Measurements from ENCODE around the gene FBXO42.

Gene FBXO42

GRCh38 chr1:16318555-16318954 is 33.7 kb downstream of the FBXO42 start:
- no peak for DNase-seq

- DNase-seq = no peak
Observed at GRCh38 chr1:16315437-16315836, 36.8 kb downstream of the FBXO42 start.

GRCh38 chr1:16307222-16307621 is 45.1 kb downstream of the FBXO42 start:
- DNase-seq = no peak

- no peak for DNase-seq
Observed at GRCh38 chr1:16302709-16303627, 49.3 kb downstream of the FBXO42 start.

GRCh38 chr1:16300436-16300835 is 51.8 kb downstream of the FBXO42 start:
- DNase-seq = no peak

- no peak for DNase-seq
Observed at GRCh38 chr1:16298653-16299052, 53.6 kb downstream of the FBXO42 start.

GRCh38 chr1:16296643-16297042 is 55.6 kb downstream of the FBXO42 start:
- no peak for DNase-seq

GRCh38 chr1:16294219-16295212 is 57.8 kb downstream of the FBXO42 start:
- no peak for DNase-seq

GRCh38 chr1:16293538-16293937 is 58.7 kb downstream of the FBXO42 start:
- DNase-seq = no peak

GRCh38 chr1:16292739-16293138 is 59.5 kb downstream of the FBXO42 start:
- DNase-seq = no peak

- no peak for DNase-seq
Observed at GRCh38 chr1:16289959-16290358, 62.3 kb downstream of the FBXO42 start.

- DNase-seq = no peak
Observed at GRCh38 chr1:16286122-16286521, 66.2 kb downstream of the FBXO42 start.

- no peak for DNase-seq
Observed at GRCh38 chr1:16281765-16282164, 70.5 kb downstream of the FBXO42 start.

GRCh38 chr1:16279186-16279585 is 73.1 kb downstream of the FBXO42 start:
- no peak for DNase-seq

GRCh38 chr1:16276302-16277030 is 75.8 kb downstream of the FBXO42 start:
- DNase-seq = no peak

GRCh38 chr1:16275591-16275990 is 76.7 kb downstream of the FBXO42 start:
- DNase-seq = no peak

- DNase-seq = no peak
Observed at GRCh38 chr1:16267690-16268180, 84.5 kb downstream of the FBXO42 start.

- no peak for DNase-seq
Observed at GRCh38 chr1:16266411-16267118, 85.7 kb downstream of the FBXO42 start.

GRCh38 chr1:16262067-16262466 is 90.2 kb downstream of the FBXO42 start:
- DNase-seq = no peak

GRCh38 chr1:16260814-16261213 is 91.5 kb downstream of the FBXO42 start:
- no peak for DNase-seq

- no peak for DNase-seq
Observed at GRCh38 chr1:16258591-16259135, 93.6 kb downstream of the FBXO42 start.

- DNase-seq = no peak
Observed at GRCh38 chr1:16257968-16258367, 94.3 kb downstream of the FBXO42 start.

Data from NCI-H1436 treated with DMSO at 0.1 percent for 48 hours (cell line).